GM19455 (cell line): ENCODE measurements around the gene CEACAM19.
A peak's percentile ranks its signal among the peaks of the same experiment; 100 is the strongest.
"Not testable (repeated sequence)": the region's sequence is repeated elsewhere in the genome, so short reads cannot be mapped to it uniquely, and the experiment has no call there.

Source experiments
- ATAC-seq: cut with Tn5 transposase; IDR thresholded peaks from one replicate; pipeline ENCODE4 v1.9.1; 2021; ENCODE audit not compliant: unreplicated experiment

Gene CEACAM19

DNA sequence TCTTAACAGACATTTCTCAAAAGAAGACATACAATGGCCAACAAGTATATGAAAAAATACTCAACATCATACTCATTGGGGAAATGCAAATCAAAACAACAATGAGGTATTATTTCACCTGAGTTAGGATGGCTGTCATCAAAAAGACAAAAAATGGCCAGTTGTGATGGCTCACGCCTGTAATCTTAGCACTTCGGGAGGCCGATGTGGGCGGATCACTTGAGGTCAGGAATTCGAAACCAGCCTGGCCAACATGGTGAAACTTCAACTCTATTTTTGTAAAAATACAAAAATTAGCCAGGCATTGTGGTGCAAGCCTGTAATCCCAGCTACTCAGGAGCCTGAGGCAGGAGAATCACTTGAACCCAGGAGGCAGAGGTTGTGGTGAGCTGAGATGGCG, 49.7 kb downstream of the CEACAM19 start:
- ATAC-seq, result no peak

GRCh38 chr19:44721369-44721768, 50.1 kb downstream of the CEACAM19 start:
- not testable (repeated sequence) for ATAC-seq

DNA sequence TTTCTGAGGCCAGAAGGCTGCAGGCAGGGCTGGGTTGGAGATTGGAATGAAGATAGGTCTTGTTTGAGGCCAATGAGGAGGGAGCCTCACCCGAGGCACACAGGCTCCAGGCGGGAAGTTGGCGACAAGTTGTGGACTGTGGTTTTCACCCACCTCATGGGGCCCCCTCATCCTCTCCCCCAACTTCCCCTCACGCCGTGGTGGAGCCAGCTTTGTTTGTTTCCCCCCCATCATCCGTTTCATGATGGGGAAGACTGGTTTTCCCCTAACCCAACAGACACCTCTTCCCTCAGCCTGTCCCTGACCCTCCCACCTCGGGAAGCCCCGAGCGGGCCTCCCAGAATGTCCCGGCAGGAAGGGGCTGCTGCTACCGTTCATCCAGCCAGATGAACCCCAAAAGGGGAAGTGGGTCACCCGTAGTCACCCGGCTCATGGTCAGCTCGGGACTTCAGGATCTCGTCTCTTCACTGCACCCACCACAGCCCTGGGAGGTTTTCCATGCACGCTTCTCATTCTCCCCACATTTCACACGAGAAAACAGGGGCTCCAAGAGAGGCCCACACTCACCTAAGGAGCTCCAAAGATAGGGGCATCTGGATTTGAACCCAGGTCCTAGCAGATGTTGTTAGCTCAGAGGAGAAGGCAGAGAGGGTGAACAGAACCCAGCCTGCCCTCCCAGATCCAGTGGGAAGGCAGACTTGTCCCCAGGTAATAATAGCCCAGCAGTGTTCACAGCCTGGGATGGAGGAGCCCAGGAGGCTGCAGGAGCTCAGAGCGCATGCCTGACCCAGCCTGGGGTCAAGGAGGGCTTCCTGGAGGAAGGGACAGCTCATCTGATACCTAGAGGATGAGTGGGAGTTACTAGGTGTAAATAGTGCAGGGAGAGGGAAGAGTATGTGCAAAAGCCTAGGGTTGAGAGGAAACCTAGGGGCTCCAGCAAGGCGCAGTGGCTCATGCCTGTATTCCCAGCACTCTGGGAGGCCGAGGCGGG, 51.1 kb downstream of the CEACAM19 start:
- ATAC-seq, result no peak

- peak; percentile 33 for ATAC-seq
These were observed 52.1 kb downstream of the CEACAM19 start for GRCh38 chr19:44723299-44723951.

- peak; percentile 74 for ATAC-seq
These were observed 52.7 kb downstream of the CEACAM19 start for GRCh38 chr19:44723952-44724319.

DNA sequence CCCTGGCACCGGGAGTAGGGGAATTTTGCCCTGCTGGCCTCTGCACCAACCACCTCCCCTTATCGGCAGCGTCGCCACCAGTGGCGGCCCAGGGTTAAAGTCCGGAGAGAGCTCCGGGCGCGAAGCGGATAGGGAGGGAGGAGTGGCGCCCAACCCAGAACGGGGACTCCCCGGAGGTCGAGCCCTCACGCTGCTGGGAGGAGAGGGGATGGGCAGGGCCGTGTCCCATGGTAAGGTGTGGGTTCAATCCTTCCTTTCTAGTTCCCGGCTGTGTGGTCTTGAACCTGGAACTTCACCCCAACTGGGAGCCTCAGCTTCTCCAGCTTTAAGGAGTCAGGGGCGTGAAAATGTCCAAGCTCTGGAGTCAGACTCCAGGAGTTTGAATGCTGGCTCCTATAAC, 54.0 kb downstream of the CEACAM19 start:
- ATAC-seq, result no peak

DNA sequence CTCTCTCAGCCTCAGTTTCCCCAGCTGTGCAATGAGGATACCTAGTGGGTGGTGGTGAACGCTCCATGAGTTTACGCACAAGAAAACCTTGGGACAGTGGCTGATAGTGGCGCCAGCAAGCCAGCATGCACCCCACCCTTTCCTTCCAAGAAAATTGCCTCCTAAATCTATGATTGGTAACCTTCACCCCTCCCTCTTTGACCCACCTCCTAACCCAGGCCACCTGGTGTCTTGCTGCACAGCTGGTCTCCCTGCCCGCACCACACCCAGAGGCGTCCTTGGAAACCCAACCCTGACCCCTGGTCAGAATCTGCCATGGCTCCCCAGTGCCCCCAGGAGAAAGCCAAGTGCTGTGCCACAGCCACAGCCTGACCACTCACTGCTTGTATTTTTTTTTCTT, 54.4 kb downstream of the CEACAM19 start:
- no peak for ATAC-seq

- no peak for ATAC-seq
These were observed 55.2 kb downstream of the CEACAM19 start for GRCh38 chr19:44726465-44726864.

- no peak for ATAC-seq
These were observed 56.9 kb downstream of the CEACAM19 start for GRCh38 chr19:44728178-44728577.

DNA sequence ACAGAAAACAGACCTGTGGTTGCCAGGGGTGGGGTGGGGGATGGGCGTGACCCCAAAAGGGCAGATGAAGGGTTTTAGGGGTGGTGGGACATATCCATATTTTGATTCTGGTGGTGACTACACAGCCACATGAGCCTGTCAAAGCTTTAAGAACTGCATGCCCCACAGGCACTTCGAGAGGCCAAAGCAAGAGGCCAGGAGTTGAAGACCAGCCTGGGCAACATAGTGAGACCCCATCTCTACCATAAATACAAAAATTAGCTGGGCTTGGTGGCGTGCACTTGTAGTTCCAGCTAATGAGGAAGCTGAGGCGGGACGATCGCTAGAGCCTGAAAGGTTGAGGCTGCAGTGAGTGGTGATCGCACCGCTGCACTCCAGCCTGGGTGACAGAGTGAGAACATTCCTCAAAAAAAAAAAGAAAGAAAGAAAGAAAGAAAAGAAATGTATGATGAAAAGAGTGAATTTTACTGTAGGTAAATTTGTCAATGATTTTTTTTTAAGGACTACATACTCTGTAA, 58.3 kb downstream of the CEACAM19 start:
- no peak for ATAC-seq

GRCh38 chr19:44731081-44731480, 59.8 kb downstream of the CEACAM19 start:
- no peak for ATAC-seq

DNA sequence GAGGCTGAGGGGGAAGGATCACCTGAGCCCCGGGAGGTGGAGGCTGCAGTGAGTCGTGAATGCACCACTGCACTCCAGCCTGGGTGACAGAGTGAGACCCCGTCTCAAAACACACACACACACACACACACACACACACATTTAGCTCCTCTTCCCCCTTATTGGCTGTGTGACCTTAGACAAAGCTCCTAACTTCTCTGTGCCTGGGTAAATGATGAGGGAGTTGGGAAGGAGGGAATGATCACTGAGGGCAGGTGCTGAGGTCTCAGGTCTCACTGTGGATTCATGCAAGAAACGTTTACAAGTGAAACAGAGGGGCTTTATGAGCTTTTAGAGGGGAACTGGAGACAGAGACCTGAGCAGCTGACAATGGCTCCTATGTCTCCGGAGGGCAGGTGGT, 60.3 kb downstream of the CEACAM19 start:
- no peak for ATAC-seq

- no peak for ATAC-seq
These were observed 61.1 kb downstream of the CEACAM19 start for GRCh38 chr19:44732235-44733014.
